HepG2 (cell line): ENCODE measurements around the gene LHX3. TPM values are rescaled to one million over a fixed set of nuclear protein-coding genes. Genes with fewer than 3 reads are reported as not detected.

Experiments
- ATAC-seq: fragments of 200-7000 bp; cut with Tn5 transposase; 3 replicates; pipeline ENCODE4 v1.9.1; 2020; ENCODE audit warnings: mild to moderate bottlenecking, moderate library complexity
- BruUV-seq: library from RNA; stranded (reverse); fragments of 400-500 nt; replicated peaks from 2 replicates; lab custom pipeline; 2021; lab: Mats Ljungman, UMichigan
- CTCF ChIA-PET: fragments of 300-600 bp; formaldehyde crosslinking; extraction: SDS; loops from one replicate; lab custom pipeline; 2021; ENCODE audit warnings: low total read pairs, inconsistent platforms, low intra/inter-chr PET ratio; lab: Yijun Ruan, JAX
- POLR2A ChIA-PET: fragments of 350-600 bp; sonication (Branson Sonifier 250); formaldehyde crosslinking; loops from one replicate; lab custom pipeline; 2020; ENCODE audit warnings: antibody characterized with exemption, inconsistent platforms; lab: Yijun Ruan, JAX
- DNase-seq: peaks from one replicate; pipeline ENCODE4 v3.0.0-alpha.2; 2015; ENCODE audit warnings: low spot score
- FAIRE-seq: peaks from 3 replicates; lab custom pipeline; 2011; peaks lifted over from hg19 to GRCh38; lab: Jason Lieb, UNC
- H2AFZ ChIP-seq: one replicate; pipeline ENCODE4 v1.6.1; 2011; ENCODE audit warnings: low read length, inconsistent platforms
- H3K27ac ChIP-seq: fragments of 300-600 bp; 3 replicates; pipeline ENCODE4 v1.8.0; 2011; ENCODE audit warnings: mixed run types, mild to moderate bottlenecking, mixed read lengths, low read length, inconsistent platforms; ENCODE audit not compliant: insufficient read depth; ENCODE audit errors: extremely low read length
- H3K27me3 ChIP-seq, 2 experiments: fragments of 200-600 bp in 1 of 2; 2 replicates in 1 of 2; 3 replicates in 1 of 2; pipeline versions ENCODE4 v1.6.0 to v1.8.0; 2011; ENCODE audit warnings: low read length in 2 of 2, mild to moderate bottlenecking in 2 of 2, moderate library complexity in 2 of 2, inconsistent platforms in 1 of 2; ENCODE audit not compliant: insufficient read depth in 2 of 2, control insufficient read depth in 1 of 2
- H3K36me3 ChIP-seq, 2 experiments: fragments of 200-600 bp in 1 of 2; replicated peaks in 1 of 2; 2 replicates in 1 of 2; 3 replicates in 1 of 2; pipeline versions ENCODE4 v1.5.1 to v1.8.0; 2011; ENCODE audit warnings: low read length in 2 of 2, inconsistent platforms in 1 of 2; ENCODE audit not compliant: insufficient read depth in 2 of 2, control insufficient read depth in 1 of 2
- H3K4me1 ChIP-seq: 2 replicates; pipeline ENCODE4 v1.5.1; 2012; ENCODE audit warnings: low read length, inconsistent platforms; ENCODE audit not compliant: insufficient read depth
- H3K4me2 ChIP-seq: 2 replicates; pipeline ENCODE4 v1.6.0; 2011; ENCODE audit warnings: low read depth, low read length, inconsistent platforms
- H3K4me3 ChIP-seq, 3 experiments: fragments of 200-600 bp in 1 of 3; sonication (generic), shearing (Covaris generic) in 1 of 3; replicated peaks in 1 of 3; 2 replicates each; pipeline ENCODE4 v1.5.1; 2011 to 2016; ENCODE audit warnings: low read length in 3 of 3, inconsistent platforms in 2 of 3, low read depth in 2 of 3, mild to moderate bottlenecking in 2 of 3, control low read depth in 1 of 3, mixed read lengths in 1 of 3; ENCODE audit not compliant: insufficient read depth in 1 of 3
- H3K79me2 ChIP-seq: one replicate; pipeline ENCODE4 v1.6.1; 2011; ENCODE audit warnings: low read length, inconsistent platforms; ENCODE audit not compliant: insufficient read depth
- H3K9ac ChIP-seq: 2 replicates; pipeline ENCODE4 v1.6.0; 2011; ENCODE audit warnings: mild to moderate bottlenecking, low read depth, low read length, inconsistent platforms; ENCODE audit not compliant: insufficient read depth
- H3K9me3 ChIP-seq: 2 replicates; pipeline ENCODE4 v1.5.1; 2012; ENCODE audit warnings: mild to moderate bottlenecking, low read length
- H4K20me1 ChIP-seq: 2 replicates; pipeline ENCODE4 v1.6.0; 2011; ENCODE audit warnings: inconsistent platforms, mild to moderate bottlenecking, low read length, moderate library complexity; ENCODE audit not compliant: insufficient read depth
- MED8 ChIP-seq: sonication (generic); formaldehyde crosslinking; IDR thresholded peaks from 2 replicates; pipeline ENCODE4 v1.8.1; 2023; ENCODE audit warnings: mild to moderate bottlenecking, missing genetic modification reagents; ENCODE audit not compliant: insufficient replicate concordance
- SMAD1 ChIP-seq: sonication (generic); formaldehyde crosslinking; IDR thresholded peaks from 2 replicates; pipeline ENCODE4 v1.4.0; 2020; ENCODE audit warnings: missing genetic modification reagents, low read depth, mild to moderate bottlenecking, borderline replicate concordance
- ZFP36L1 ChIP-seq: sonication (generic); formaldehyde crosslinking; IDR thresholded peaks from 2 replicates; pipeline ENCODE4 v1.8.0; 2022; ENCODE audit warnings: mild to moderate bottlenecking, missing genetic modification reagents, moderate library complexity
- WGBS: methylation state at CpG from one replicate; pipeline ENCODE4 v1.1.6; 2017; ENCODE audit warnings: low lambda C conversion rate; 5-methylcytosine and 5-hydroxymethylcytosine counted together
- in situ Hi-C: cut with HindIII; loops from 2 replicates; pipeline ENCODE4 v1.10.0; 2017; ENCODE audit warnings: low pct_unique_long_range_greater_than_20kb; ENCODE audit not compliant: extremely low pct_ligation_motif_present
- intact Hi-C: fragments of 100-400 bp; cut with micrococcal nuclease; formaldehyde crosslinking; loops from one replicate; pipeline ENCODE4 v1.10.0; 2022; ENCODE audit not compliant: unreplicated experiment
- polyA plus RNA-seq, 8 experiments: library from polyadenylated mRNA; depleted of rRNA in 3 of 8; stranded (reverse) in 7 of 8; unstranded in 1 of 8; fragments of >200 nt; fragmentation: Illumina TruSeq in 4 of 8; extraction: Trizol in 4 of 8; gene quantifications; 2 replicates each; pipeline versions ENCODE4 v1.2.1 to v1.2.3, GENCODE V29; 2011 to 2016; ENCODE audit warnings: low read depth in 4 of 8, missing spikeins in 1 of 8, mixed read lengths in 1 of 8; ENCODE audit not compliant: insufficient read depth in 1 of 8
- total RNA-seq, 5 experiments: library from RNA; depleted of rRNA; stranded (reverse); fragments of >200 nt; fragmentation: Illumina TruSeq; extraction: Trizol; gene quantifications; 2 replicates each; pipeline ENCODE4 v1.2.3, GENCODE V29; 2016; ENCODE audit warnings: low read depth in 1 of 5

LHX3 gene
- total and polyA plus RNA-seq, 2 of the 13 experiments (the other 11 are each of a cell fraction or from before 2014, with no cell fraction given) = not detected

GRCh38 chr9:136253246-136254130 lies 48.6 kb upstream of the LHX3 start:
- ChIA-PET POLR2A (interaction anchor here (1.0 kb wide), 1 partner anchor 8 kb away, joined by 3 read pairs; the partner anchor contains the start of gene QSOX2), CTCF (no interaction called here)
- Histone ChIP-seq H3K9ac (no peak overlapping the region), H3K27me3 (peaks cover 19 to 83% of the 10 kb centered on the region in 2 experiments), H3K4me2 (peak overlapping the region; percentile 68; the same call in 1 of the 2 replicates), H3K27ac (no peak overlapping the region), H3K4me1 (peaks cover 51% of the 10 kb centered on the region), H3K4me3 (no peak overlapping the region), H3K79me2 (no peaks in the 10 kb centered on the region), H3K36me3 (no peaks in the 10 kb centered on the region), H4K20me1 (no peaks in the 10 kb centered on the region), H2AFZ (no peak overlapping the region), H3K9me3 (no peaks in the 10 kb centered on the region)
- TF ChIP-seq MED8 (CRISPR knock-in tag) (no peak), SMAD1 (no peak)
- no peak for DNase-seq
- BruUV-seq = no TSS peak
- no peak for FAIRE-seq
- intact Hi-C loops = no loop called here
- in situ Hi-C loops = loop anchor here (25.0 kb wide), 1 partner anchor 266 kb away; no protein-coding TSS in a partner anchor
- ATAC-seq = no peak
- WGBS = 57% methylated on average over 16 of the region's 32 CpGs

- H3K36me3 ChIP-seq = no peaks in the 10 kb centered on the region
- H3K27ac ChIP-seq = no peak overlapping the region
- TF ChIP-seq ZFP36L1 (CRISPR knock-in tag) = no peak
- TF ChIP-seq, all 625 proteins: peak for 0
- Histone ChIP-seq H3K4me1 (peaks cover 46% of the 10 kb centered on the region), H2AFZ (no peak overlapping the region), H3K79me2 (no peaks in the 10 kb centered on the region), H3K4me3 (no peak overlapping the region), H3K9ac (no peak overlapping the region), H4K20me1 (no peaks in the 10 kb centered on the region), H3K9me3 (no peaks in the 10 kb centered on the region), H3K27me3 (peaks cover 14 to 84% of the 10 kb centered on the region in 2 experiments), H3K4me2 (no peak overlapping the region)
- 100% methylated on average over 1 of the region's 10 CpGs for WGBS
- ChIA-PET CTCF (no interaction called here), POLR2A (no interaction called here)
- in situ Hi-C loops = loop anchor here (25.0 kb wide), 1 partner anchor 266 kb away; no protein-coding TSS in a partner anchor
- no peak for FAIRE-seq
- BruUV-seq = no TSS peak
- ATAC-seq = no peak
- DNase-seq = no peak
- intact Hi-C loops = no loop called here
Measured at GRCh38 chr9:136252846-136253245, 47.9 kb upstream of the LHX3 start.
